ENCODE results near the gene SKIDA1. TPM values are rescaled to one million over a fixed set of nuclear protein-coding genes. Genes with fewer than 3 reads are reported as not detected.

Gene SKIDA1
- total RNA-seq, 2 experiments from 2014 or later = 0.25 to 0.38 TPM

GRCh38 chr10:21534604-21535493 is 9.4 kb upstream of the SKIDA1 start:
- Mint-ChIP-seq H3K4me3 (peak overlapping the region; percentile 88), H3K27me3 (no peaks in the 10 kb centered on the region), H3K36me3 (ENCODE audit: low read depth) (peaks cover 20% of the 10 kb centered on the region), H3K27ac (peak overlapping the region; percentile 82), H3K9me3 (no peaks in the 10 kb centered on the region), H3K4me1 (peaks cover 25% of the 10 kb centered on the region)
- ChIA-PET CTCF (no interaction called here), POLR2A (no interaction called here)
- peak; percentile 57 for DNase-seq

GRCh38 chr10:21534280-21534586 is 8.8 kb upstream of the SKIDA1 start:
- peak overlapping the region; percentile 82 for H3K27ac Mint-ChIP-seq
- H3K36me3 Mint-ChIP-seq (ENCODE audit: low read depth) = peaks cover 16% of the 10 kb centered on the region
- H3K9me3 Mint-ChIP-seq = no peaks in the 10 kb centered on the region
- DNase-seq = no peak
- peak overlapping the region; percentile 88 for H3K4me3 Mint-ChIP-seq
- ChIA-PET POLR2A (interaction anchor here (0.8 to 1.3 kb wide), 7 partner anchors 9 to 806 kb away, joined by 3 to 6 read pairs (median 3); partner anchors contain the start of genes COMMD3 and SKIDA1), CTCF (interaction anchor here (1.1 to 2.0 kb wide), 2 partner anchors 13 to 38 kb away, joined by 6 read pairs; no protein-coding TSS in a partner anchor)
- peaks cover 4% of the 10 kb centered on the region for H3K27me3 Mint-ChIP-seq
- H3K4me1 Mint-ChIP-seq = peaks cover 25% of the 10 kb centered on the region

- Mint-ChIP-seq H3K27me3 (peaks cover 5% of the 10 kb centered on the region), H3K4me1 (peaks cover 25% of the 10 kb centered on the region), H3K9me3 (no peaks in the 10 kb centered on the region), H3K4me3 (peak within 1 kb of the TSS; percentile 88), H3K36me3 (ENCODE audit: low read depth) (peaks cover 12% of the 10 kb centered on the region), H3K27ac (peak within 1 kb of the TSS; percentile 91)
- peak; percentile 92 for DNase-seq
- POLR2A ChIA-PET = interaction anchor here (0.8 to 1.3 kb wide), 9 partner anchors 8 to 806 kb away, joined by 3 to 6 read pairs (median 3); partner anchors contain the start of genes COMMD3 and SKIDA1
- CTCF ChIA-PET = interaction anchor here (0.8 to 2.0 kb wide), 4 partner anchors 13 to 37 kb away, joined by 4 to 6 read pairs (median 5); no protein-coding TSS in a partner anchor
These were observed 8.2 kb upstream of the SKIDA1 start, which contains the start of gene MLLT10 for GRCh38 chr10:21533467-21534279. TSS of gene MLLT10 (plus strand) at chr10:21534232. CDS start at chr10:21534645, 413 bp downstream.

- Mint-ChIP-seq H3K27ac (peak overlapping the region; percentile 91), H3K27me3 (peaks cover 12% of the 10 kb centered on the region), H3K9me3 (no peaks in the 10 kb centered on the region), H3K4me1 (peaks cover 28% of the 10 kb centered on the region), H3K36me3 (ENCODE audit: low read depth) (peaks cover 10% of the 10 kb centered on the region), H3K4me3 (peak overlapping the region; percentile 88)
- DNase-seq = no peak
- POLR2A ChIA-PET = interaction anchor here (0.8 to 1.6 kb wide), 10 partner anchors 7 to 807 kb away, joined by 3 to 6 read pairs (median 3); partner anchors contain the start of genes COMMD3 and SKIDA1
- CTCF ChIA-PET = interaction anchor here (0.7 to 2.0 kb wide), 5 partner anchors 12 to 201 kb away, joined by 3 to 6 read pairs (median 4); no protein-coding TSS in a partner anchor
These were observed 7.4 kb upstream of the SKIDA1 start for GRCh38 chr10:21532694-21533466.

GRCh38 chr10:21531164-21531563 is 5.7 kb upstream of the SKIDA1 start:
- Mint-ChIP-seq H3K9me3 (no peaks in the 10 kb centered on the region), H3K27me3 (peaks cover 22% of the 10 kb centered on the region), H3K4me1 (peaks cover 33% of the 10 kb centered on the region), H3K36me3 (ENCODE audit: low read depth) (peaks cover 3% of the 10 kb centered on the region), H3K4me3 (no peak overlapping the region), H3K27ac (no peak overlapping the region)
- CTCF ChIA-PET = no interaction called here
- POLR2A ChIA-PET = interaction anchor here (0.6 to 1.6 kb wide), 2 partner anchors 11 to 35 kb away, joined by 3 to 4 read pairs; no protein-coding TSS in a partner anchor
- no peak for DNase-seq

GRCh38 chr10:21530641-21531040 is 5.2 kb upstream of the SKIDA1 start:
- Mint-ChIP-seq H3K9me3 (no peaks in the 10 kb centered on the region), H3K27ac (no peak overlapping the region), H3K4me1 (peaks cover 32% of the 10 kb centered on the region), H3K36me3 (ENCODE audit: low read depth) (peaks cover 3% of the 10 kb centered on the region), H3K27me3 (peaks cover 22% of the 10 kb centered on the region), H3K4me3 (no peak overlapping the region)
- no peak for DNase-seq
- CTCF ChIA-PET = interaction anchor here (1.3 kb wide), 1 partner anchor 12 kb away, joined by 3 read pairs; no protein-coding TSS in a partner anchor
- POLR2A ChIA-PET = interaction anchor here (0.6 kb wide), 1 partner anchor 10 kb away, joined by 3 read pairs; no protein-coding TSS in a partner anchor

GRCh38 chr10:21530168-21530567 is 4.7 kb upstream of the SKIDA1 start:
- CTCF ChIA-PET = interaction anchor here (1.3 kb wide), 1 partner anchor 12 kb away, joined by 3 read pairs; no protein-coding TSS in a partner anchor
- Mint-ChIP-seq H3K27me3 (peaks cover 22% of the 10 kb centered on the region), H3K27ac (no peak overlapping the region)

GRCh38 chr10:21529032-21529910 is 3.8 kb upstream of the SKIDA1 start:
- no peak overlapping the region for H3K4me3 Mint-ChIP-seq
- POLR2A ChIA-PET = no interaction called here
- no peak for DNase-seq
- no peaks in the 10 kb centered on the region for H3K36me3 Mint-ChIP-seq (ENCODE audit: low read depth)
- peaks cover 22% of the 10 kb centered on the region for H3K27me3 Mint-ChIP-seq
- CTCF ChIA-PET = interaction anchor here (1.3 kb wide), 1 partner anchor 11 kb away, joined by 3 read pairs; no protein-coding TSS in a partner anchor
- peaks cover 38% of the 10 kb centered on the region for H3K4me1 Mint-ChIP-seq
- no peak overlapping the region for H3K27ac Mint-ChIP-seq
- no peaks in the 10 kb centered on the region for H3K9me3 Mint-ChIP-seq

More at GRCh38 chr10:21530168-21530567, 4.7 kb upstream of the SKIDA1 start:
- no peaks in the 10 kb centered on the region for H3K36me3 Mint-ChIP-seq (ENCODE audit: low read depth)
- H3K9me3 Mint-ChIP-seq = no peaks in the 10 kb centered on the region
- POLR2A ChIA-PET = no interaction called here
- DNase-seq = no peak
- H3K4me1 Mint-ChIP-seq = peaks cover 32% of the 10 kb centered on the region
- H3K4me3 Mint-ChIP-seq = no peak overlapping the region

GRCh38 chr10:21528236-21529031 is 3.0 kb upstream of the SKIDA1 start:
- Mint-ChIP-seq H3K27ac (no peak overlapping the region), H3K36me3 (ENCODE audit: low read depth) (no peaks in the 10 kb centered on the region), H3K4me1 (peaks cover 36% of the 10 kb centered on the region), H3K27me3 (peaks cover 22% of the 10 kb centered on the region), H3K4me3 (no peak overlapping the region), H3K9me3 (no peaks in the 10 kb centered on the region)
- POLR2A ChIA-PET = interaction anchor here (0.8 to 1.9 kb wide), 3 partner anchors 9 to 85 kb away, joined by 3 to 9 read pairs (median 3); no protein-coding TSS in a partner anchor
- no peak for DNase-seq
- CTCF ChIA-PET = interaction anchor here (1.3 kb wide), 1 partner anchor 33 kb away, joined by 4 read pairs; no protein-coding TSS in a partner anchor

GRCh38 chr10:21527598-21528235 is 2.2 kb upstream of the SKIDA1 start:
- POLR2A ChIA-PET = interaction anchor here (0.8 to 2.8 kb wide), 5 partner anchors 9 to 122 kb away, joined by 3 to 17 read pairs (median 3); no protein-coding TSS in a partner anchor
- Mint-ChIP-seq H3K27ac (peak overlapping the region; percentile 21), H3K4me3 (peak overlapping the region; percentile 64), H3K9me3 (no peaks in the 10 kb centered on the region), H3K27me3 (peaks cover 22% of the 10 kb centered on the region), H3K36me3 (ENCODE audit: low read depth) (no peaks in the 10 kb centered on the region), H3K4me1 (peaks cover 29% of the 10 kb centered on the region)
- CTCF ChIA-PET = interaction anchor here (1.3 kb wide), 1 partner anchor 32 kb away, joined by 4 read pairs; no protein-coding TSS in a partner anchor
- DNase-seq = no peak

Data from activated CD4-positive, alpha-beta memory T cell treated with anti-CD3 and anti-CD28 coated beads, Interleukin-2, amount 10 ng/mL, durations not matched to agents 7 days and 5 days (primary cell).